Stimulated activated CD4-positive, alpha-beta T cell treated with anti-CD3 and anti-CD28 coated beads, Interleukin-12 subunit alpha, Interleukin-12 subunit beta, amount 100 ng/mL, for 48 hours (primary cell): ENCODE results near the gene CYP27A1.

ENCODE experiments used
- DNase-seq, 3 donors: peaks; one replicate each; pipeline ENCODE4 v3.0.0-alpha.2; 2020; ENCODE audit warnings: low read depth in 2 of 3, low spot score in 1 of 3

The CYP27A1 gene

DNA sequence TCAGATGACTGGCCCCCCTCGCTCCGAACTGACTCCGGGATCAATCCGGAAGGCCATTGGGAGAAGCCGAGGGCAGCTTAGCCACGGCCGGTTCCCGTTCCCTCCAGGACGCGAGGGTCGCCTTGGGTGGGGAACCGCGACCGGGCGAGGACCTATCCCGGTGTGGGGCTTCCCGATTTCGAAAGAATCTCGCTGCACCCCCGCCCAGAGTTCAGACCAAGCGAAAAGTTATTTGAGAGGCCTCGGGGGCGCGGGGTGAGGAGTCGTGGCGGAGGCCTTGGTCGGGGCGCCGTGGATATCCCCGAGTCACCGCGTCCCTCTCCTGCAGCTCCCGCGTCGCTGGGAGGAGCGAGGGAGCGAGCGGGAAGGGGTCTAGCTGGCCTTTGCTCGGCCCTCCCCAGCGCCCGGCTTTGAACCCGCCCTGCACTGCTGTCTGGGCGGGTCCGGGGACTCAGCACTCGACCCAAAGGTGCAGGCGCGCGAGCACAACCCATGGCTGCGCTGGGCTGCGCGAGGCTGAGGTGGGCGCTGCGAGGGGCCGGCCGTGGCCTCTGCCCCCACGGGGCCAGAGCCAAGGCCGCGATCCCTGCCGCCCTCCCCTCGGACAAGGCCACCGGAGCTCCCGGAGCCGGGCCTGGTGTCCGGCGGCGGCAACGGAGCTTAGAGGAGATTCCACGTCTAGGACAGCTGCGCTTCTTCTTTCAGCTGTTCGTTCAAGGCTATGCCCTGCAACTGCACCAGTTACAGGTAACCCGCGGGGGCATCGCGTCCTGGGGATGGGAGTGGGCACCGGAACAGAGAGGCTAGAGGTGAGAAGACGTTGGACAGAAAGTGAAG lies at the start of gene CYP27A1:
CYP27A1 (plus strand) TSS at position 457 of the 837 bp plus-strand sequence; CDS start at position 493, 36 bp downstream.
- no peak for DNase-seq

DNA sequence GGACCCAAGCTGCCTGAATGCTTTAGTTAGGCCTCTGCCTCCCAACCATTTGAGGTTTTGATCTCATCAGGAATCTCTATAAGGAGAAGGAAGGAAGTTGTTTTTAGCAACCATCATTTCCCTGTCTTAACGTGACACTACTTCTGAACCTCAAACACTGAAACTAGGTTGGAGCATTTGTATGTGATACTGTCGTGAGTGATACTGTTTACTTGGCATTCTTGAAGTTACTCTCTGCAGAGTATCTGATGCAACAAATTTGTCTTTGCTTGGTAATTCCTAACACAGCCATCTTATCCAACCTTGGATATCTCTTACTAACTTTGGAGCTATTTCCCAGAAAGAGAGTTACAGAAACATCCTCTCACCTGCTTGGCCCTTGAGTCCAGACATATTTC lies 49.2 kb upstream of the CYP27A1 start:
- DNase-seq: no peak

DNA sequence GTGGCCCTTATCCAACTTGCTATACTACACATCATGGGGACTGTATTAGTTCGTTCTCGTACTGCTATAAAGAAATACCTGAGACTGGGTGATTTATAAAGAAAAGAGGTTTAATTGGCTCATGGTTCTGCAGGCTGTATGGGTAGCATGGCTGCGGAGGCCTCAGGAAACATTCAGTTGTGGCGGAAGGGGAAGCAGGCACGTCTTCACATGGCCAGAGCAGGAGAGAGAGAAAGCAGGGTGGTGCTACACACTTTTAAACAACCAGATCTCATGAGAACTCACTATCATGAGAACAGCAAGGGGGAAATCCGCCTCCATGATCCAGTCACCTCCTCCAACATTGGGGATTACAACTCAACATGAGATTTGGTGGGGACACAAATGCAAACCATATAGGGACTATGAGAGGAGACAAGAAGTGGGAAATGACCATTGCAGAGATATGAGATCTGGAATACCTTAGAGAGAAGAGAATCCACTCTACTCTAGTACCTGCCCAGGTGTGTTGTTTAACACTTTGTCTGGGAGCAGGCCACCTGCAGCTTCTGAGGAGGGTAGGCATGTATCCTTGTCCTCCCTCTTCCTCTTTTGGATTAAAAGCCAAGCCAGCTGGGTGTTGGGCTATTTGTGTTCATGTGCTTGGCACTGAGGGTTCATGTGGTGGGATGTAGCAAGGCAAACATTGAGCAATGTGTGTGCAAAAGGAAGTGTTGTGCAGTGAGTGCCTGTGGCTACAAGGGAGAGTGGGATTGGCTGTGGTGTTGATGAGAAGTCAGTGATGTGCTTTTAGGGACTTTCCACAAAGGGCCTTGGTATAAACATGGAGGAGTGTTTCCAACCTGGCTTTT lies 48.6 kb upstream of the CYP27A1 start:
- no peak for DNase-seq

DNA sequence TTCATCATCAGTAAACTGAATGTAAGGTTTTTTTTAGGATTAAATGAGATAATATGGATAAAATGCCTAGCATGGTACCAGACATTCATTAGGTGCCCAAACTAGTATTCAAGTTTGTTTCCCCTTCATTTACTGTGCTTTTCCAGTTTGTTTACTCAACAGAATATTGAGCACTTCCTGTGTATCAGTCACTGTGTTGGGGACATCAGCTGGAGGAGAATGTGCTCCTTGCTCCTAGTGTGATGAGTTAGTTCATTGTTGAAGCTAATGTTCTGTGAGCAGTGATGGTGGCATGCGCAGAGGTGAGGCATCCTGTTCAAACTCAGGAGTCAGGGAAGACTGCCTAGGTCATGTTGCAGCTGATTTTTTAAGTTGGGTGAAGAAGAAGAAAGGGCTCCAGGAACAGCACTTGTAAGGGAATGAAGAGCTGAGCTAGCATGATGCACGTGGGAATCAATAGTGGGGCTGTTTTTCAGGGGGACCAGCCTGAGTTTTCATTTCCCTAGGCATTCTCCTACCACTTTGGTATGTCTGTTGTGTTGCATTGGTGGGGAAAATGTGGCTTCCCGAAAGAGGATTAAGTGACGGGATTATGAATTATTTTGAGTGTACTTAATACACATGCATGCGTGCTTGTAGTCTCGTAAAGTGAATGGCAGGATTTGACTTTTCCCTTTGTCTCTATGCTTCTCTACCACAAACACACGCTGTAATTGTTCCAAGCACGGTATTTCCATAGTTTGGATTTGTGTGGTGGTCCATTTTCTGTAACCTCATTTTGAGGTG lies 47.6 kb upstream of the CYP27A1 start:
- no peak for DNase-seq

DNA sequence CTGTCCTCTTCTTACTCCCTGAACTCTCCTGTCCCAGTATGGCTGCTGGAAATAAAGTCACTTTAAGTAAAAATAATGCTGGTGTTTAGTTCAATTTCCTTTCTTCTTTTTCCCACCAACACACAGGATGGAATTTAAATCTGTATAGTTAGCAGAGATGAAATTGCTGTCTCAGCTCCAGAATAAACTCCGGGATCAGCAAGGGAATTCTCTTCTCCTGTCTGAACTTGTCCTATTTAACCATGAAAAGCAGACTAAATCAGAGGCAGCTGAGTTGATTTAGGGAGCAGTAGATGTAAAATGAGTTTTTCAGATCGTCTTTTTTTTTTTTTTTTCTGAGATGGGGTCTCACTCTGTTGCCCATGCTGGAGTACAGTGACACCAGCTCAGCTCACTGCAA lies 45.4 kb upstream of the CYP27A1 start:
- no peak for DNase-seq

DNA sequence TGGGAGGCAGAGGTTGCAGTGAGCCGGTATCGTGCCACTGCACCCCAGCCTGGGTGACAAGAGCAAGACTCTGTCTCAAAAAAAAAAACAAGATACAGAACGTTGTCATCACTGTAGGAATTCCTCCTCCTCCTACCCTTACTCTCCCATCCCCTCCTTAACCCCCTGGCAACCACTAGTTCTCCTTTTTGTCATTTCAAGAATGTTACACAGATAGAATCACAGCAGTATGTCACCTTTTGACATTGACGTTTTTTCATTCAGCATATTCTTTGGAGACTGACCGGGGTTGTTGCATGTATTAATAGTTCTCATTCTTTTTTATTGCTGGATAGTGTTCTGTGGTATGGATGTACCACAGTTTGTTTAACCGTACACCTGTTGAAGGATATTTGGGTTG lies 38.9 kb upstream of the CYP27A1 start:
- DNase-seq: no peak

DNA sequence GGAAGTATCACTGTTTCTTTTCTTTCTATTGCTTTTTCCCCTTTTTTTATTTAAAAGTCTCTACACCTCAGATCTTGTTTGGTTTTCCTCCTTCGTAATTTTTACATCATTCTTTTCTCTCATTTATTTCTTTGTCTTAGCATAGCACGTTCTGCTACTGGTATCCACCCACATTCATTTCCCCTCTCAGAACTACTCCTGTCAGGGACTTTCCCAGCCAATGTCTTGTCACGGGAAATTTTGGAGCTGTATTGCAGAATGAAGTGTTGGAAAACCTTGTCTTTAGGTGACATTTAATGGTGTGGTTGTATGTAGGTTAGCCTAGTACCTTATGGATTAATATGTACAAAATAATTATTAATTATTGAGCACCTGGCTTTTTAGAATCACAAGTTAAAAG lies 37.3 kb upstream of the CYP27A1 start:
- no peak for DNase-seq

DNA sequence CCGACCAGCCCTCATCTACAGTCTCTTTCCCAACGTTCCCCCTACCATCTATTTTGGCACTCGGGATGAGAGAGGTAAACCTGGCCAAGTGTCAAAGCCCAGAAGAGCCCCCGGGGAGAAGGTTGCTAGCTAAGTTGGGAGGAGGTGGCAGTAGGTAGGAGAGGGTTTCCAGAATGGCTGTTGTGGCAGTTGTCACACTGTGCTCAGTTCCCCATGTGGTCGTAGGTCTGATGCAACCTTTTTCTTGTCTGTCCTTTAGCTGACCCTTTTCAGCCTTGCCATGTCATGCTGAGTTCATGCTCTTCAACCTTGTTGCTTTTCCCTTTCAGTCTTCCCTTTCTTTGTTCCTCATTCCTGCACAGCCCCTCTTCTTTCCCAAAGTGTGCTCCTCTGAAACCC lies 36.8 kb upstream of the CYP27A1 start:
- no peak for DNase-seq

DNA sequence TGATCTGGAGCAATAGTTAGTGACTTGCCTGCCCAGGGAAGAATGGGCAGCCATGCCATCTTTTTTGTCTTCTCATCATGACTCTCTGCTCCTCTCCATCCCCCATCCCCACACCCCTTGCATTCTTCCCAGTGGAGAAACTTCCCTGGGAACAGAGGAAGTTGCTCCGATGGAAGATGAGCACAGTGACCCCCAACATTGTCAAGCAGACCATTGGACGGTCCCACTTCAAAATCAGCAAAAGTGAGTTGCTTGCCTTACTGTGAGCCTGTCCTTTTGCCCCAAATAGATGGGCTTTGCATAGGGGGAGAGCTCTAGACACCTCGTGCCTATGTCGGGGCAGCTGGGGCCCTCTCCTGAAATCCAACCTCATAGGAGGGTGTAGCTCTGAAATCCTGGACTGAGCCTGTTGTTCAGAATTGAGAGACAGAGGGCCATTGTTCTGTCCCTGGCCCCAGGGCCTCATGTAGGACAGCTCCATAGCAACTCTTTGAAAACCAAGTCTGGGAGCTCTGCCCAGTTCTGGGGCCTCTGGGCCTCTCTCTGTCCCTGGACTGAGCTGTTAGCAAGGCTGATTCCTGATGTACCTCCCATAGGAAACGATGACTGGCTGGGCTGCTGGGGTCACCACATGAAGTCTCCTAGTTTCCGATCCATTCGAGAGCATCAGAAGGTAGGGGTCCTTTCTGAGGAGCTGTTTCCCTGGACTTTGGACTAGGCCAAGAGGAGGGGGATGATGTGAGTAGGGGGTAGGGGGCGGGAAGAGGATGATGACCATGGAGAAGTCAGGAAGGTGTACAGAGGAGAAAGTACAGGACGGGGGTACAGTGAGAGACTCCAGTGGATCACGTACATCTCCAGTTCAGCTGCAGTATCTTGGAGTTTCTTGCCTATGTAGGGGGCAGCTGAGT lies 36.1 kb upstream of the CYP27A1 start:
- DNase-seq: no peak

DNA sequence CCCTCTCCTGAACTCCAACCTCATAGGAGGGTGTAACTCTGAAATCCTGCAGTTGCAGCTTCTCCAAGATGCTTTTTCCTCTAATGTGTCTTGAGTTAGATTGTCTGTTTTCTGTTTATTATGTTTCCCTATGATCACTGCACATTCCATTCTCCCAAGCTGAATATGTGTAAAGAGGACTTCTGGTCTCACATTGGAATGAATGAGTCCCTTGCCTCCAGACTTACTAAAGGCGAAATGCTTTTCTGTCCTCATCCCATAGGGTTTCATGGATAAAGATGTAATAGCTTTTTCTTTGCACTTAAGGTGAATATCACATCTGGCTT lies 35.5 kb upstream of the CYP27A1 start:
- no peak for DNase-seq

DNA sequence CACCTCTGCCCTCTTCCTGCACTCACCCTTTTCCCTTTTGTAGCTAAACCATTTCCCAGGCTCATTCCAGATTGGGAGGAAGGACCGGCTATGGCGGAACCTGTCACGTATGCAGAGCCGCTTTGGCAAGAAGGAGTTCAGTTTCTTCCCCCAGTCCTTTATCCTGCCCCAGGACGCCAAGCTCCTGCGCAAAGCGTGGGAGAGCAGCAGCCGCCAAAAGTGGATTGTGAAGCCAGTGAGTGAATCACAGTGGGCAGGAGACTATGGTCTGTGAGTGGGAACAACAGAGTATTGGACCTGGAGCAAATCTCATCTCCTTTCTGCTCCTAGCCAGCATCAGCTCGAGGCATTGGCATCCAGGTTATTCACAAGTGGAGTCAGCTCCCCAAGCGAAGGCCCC lies 35.0 kb upstream of the CYP27A1 start:
- DNase-seq: no peak

DNA sequence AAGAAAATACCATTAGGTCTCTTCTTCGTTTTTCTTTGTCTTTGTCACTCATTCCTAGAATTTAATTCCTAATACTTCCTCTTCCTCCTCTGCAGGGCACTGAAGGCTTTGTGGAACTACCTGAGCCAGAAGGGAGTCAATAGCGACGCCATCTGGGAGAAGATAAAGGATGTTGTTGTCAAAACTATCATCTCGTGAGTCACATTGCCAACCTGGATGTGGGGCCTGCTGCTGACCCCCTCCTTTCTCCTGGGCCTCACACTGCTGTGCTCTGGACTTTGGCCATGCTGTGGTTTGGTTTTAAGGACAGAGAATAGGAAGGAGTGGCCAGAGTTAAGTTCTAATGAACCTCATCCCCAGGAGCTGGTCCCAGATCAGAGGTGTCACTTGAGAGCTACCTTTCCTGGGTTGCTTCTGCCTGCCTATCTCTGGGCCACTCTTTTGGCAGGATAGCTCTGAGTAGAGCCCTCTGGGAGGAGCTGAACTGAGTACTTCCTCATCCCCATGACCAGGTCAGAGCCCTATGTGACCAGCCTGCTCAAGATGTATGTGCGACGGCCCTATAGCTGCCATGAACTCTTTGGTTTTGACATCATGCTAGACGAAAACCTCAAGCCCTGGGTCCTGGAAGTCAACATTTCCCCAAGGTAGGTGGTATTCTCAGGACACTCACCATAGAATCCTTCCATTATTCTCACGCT lies 33.1 kb upstream of the CYP27A1 start:
- no peak for DNase-seq

DNA sequence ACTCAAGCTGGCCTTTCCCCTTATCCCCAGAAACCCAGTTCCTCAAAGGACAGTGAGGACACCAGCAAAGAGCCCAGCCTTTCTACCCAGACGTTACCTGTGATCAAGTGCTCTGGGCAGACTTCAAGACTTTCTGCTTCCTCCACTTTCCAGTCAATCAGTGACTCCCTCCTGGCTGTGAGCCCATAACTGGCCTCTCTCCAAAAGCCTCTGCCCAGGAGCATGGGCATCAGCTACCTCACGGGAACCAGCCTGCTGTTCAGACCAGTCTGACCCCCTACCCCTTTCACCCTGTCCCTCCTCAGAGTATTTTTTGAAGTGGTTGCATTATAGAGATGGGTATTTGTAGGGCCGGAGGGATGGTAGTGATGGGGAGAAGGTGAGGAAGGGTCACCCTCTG lies 27.7 kb upstream of the CYP27A1 start:
- no peak for DNase-seq

DNA sequence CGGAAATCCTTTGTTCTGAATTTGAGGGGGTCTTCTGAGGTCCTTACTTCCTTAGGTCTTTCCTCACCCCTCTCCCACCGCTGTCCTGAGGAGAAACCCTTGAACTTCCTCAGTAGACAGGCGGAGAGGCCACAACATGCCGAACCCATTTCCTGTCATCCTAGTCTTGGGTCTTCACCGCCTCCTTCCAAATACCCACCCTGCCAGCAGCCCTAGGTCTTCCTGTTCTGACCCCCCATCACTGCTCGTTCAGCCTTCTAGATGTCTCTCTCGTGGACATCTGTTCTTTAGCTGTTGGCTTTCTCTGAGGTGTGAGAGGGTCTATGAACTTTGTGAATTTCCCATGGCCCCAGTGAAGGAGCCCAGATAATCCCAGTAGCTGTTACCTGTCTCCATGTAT lies 27.2 kb upstream of the CYP27A1 start:
- no peak for DNase-seq

DNA sequence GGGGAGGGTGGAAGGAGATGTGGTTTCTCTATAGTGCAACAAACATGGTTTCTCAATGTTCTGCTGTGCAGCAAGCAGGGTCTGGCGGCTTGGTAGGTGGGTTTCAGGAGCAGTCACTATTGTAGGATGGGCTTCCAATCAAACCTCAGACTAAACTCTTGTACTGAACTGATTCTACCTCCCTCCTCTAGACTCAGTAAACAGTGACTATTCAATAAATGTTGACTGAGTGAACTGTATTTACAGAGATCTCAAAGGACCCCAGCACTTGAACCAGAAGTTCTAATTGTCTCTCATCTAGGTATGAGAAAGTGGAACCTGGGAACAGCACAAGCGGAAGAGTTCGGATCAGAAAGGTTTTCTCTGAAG lies 26.8 kb upstream of the CYP27A1 start:
- DNase-seq: no peak

DNA sequence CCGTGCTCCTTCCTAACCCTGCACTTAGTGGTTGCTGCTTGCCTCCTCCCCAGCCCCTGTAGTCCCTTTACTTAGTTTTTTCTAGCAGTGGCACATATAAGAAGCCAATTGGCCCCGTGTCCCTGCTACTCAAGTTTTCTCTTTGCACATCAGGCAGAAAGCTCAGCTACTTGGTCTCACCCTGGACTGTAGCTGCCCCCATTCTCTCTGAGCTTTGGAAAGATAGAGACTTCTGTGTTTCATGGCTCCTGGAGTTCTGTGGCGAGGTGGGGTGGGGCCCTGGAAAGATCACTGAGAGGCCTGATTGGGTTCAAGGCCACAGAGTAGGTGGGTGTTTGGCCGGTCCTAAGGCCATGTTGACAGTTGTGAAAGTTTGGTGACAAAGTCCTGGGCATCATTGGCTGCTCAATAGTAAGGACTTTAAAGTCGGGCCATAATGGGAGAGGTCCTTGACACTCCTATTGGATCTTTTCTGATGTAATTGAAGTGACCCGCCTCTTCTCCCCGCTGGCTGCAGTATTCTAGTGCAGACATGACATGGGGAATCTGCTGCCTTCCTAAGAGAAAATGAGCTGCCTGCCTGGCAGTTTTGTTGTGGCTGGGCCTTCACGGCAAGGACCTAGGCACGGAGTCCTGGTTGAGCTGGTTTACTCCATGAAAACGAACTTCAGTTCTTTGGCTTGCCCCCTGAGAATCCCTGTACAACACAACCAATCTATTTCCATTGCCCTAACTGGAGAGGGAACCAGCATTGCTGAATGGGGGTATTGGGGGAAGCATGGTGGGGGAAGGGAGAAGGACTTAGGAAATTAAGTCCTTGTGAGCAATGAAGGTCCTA lies 26.2 kb upstream of the CYP27A1 start:
- DNase-seq: no peak

DNA sequence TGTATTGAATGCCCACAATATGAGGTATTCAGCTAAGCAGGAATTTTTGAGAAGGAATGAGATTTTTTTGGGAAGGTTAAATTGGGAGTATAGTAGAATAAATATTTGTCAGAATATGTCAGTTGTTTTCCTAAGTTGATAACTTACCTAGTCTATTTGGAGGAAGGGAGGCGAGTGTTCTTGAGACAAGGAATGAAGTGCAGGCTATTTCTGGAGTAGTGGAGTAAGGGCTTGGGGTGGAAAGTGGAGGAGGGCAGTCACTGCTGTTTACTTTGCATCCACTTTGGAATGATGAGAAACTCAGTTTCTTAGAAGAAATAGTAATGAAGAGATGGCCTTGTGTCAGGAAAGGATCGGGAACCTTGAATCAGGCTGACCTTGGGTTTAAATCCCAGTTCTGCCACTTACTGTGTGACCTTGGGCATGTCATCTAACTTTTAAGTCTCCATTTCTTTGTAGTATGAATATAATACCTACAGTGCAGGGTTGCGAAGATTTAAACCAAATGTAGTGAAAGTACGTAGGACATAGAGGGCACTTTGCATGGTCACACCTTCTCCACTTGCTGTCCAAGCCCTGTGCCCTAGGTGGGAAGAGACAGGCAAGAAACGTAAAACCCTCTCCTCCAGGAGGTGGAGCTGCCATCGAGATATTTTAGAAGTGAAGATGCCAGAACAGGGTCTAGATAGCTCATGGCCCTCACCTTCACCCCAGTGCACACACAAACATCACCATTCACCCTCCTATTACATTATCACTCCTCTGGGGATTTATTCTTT lies 25.2 kb upstream of the CYP27A1 start:
- no peak for DNase-seq

DNA sequence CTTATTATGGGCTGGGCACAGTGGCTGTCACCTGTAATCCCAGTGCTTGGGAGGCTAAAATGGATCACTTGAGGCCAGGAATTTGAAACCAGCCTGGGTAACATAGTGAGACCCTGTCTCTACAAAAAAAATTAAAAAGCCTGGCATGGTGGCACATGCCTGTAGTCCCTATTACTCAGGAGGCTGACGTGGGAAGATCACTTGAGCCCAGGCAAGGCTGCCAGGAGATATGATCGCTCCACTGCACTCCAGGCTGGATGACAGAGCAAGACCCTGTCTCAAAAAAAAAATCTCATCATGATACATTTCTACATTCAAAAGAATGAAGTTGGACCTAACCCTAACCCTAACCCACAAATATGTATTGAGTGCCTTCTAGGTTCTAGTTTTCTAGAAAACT lies 20.2 kb upstream of the CYP27A1 start:
- no peak for DNase-seq
